H4 (cell line): Measurements from ENCODE around the gene SCCPDH. TPM values are rescaled to one million over a fixed set of nuclear protein-coding genes. Genes with fewer than 3 reads are reported as not detected.
A peak's percentile ranks its signal among the peaks of the same experiment; 100 is the strongest.

Experiments
- DNase-seq: peaks from one replicate; pipeline ENCODE4 v3.0.0-alpha.2; 2015; ENCODE audit warnings: low spot score
- total RNA-seq: library from RNA; depleted of rRNA; stranded (reverse); fragments of >200 nt; shearing (Covaris generic); gene quantifications from 2 replicates; pipeline ENCODE4 v1.2.3, GENCODE V29; 2014

Gene SCCPDH
- total RNA-seq, 1 experiment from 2014 or later: 36.1 TPM

DNA sequence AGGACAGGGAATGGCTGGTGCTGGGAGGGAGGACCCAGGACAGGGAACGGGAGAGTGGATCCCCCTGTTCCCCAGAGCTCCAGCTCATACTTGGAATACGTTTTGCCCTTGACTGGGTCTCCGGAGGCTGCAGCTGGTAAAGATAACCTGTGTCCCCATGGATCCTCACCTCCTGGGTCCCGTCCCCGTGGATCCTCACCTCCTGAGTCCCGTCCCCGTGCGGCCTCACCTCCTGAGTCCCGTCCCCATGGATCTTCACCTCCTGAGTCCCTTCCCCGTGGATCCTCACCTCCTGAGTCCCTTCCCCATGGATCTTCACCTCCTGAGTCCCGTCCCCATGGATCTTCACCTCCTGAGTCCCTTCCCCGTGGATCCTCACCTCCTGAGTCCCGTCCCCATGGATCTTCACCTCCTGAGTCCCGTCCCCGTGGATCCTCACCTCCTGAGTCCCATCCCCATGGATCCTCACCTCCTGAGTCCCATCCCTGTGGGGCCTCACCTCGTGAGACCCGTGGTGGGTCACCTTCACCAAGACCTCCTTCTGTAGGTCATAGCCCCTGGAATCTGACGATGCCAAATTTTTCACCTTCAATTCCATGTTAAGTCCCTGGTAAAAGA, 61.4 kb downstream of the SCCPDH start:
- DNase-seq: no peak

GRCh38 chr1:246786606-246787238, 62.5 kb downstream of the SCCPDH start:
- no peak for DNase-seq

DNA sequence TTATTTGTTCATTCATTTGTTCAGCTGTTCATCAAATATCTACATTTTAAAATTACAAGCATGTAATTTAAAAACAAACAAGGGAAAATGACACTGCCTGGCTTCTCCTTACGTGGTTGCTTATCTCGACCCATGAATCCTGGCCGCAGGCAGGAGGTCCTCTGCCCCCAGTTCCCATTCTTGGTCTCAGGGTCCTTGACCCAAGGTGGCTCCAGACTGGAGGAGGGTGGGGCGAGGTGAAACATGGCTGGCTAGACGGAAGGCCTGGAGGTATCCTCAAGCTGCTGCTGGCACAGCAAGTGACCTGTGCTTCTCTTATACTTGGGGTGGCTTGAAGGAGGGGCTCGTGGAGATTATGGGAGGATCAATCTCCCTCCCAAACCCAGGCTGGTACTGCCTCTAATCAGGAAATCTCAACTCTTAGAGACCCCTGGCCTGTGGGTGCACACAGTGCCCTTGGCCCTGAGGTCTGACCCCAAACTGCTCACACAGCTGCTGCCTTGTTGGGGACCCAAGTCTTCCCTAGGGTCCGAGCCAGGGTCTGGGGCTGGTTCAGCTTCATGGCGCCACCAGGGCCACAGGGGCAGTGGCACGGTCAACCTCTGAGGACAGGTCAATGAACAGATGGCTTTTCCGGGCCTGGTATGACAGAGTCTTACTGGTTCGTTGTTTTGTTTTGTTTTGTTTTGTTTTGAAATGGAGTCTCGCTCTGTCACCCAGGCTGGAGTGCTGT, 63.7 kb downstream of the SCCPDH start:
- DNase-seq: no peak

DNA sequence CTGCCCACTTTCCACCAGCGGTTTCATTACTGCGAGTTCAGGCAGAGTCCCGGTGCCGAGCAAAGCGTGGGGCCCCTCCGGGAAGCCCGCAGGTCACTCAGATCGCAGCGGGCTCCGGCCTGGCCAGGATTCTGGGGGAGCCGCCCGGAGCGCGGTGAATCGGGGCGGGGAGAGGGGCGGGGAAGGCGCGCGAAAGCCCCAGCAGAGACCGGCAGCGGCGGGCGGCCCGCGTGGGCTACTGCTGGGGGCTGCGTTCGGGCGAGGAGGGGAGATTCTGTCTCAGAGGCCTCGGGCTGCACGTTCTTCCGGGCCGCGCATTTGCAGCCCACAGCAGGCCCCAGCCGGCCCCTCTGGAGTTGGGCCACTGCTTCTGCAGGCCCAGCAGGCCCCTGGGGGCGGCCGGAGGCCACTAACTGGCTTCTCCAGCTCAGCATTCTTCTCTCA, 64.7 kb downstream of the SCCPDH start:
- no peak for DNase-seq

DNA sequence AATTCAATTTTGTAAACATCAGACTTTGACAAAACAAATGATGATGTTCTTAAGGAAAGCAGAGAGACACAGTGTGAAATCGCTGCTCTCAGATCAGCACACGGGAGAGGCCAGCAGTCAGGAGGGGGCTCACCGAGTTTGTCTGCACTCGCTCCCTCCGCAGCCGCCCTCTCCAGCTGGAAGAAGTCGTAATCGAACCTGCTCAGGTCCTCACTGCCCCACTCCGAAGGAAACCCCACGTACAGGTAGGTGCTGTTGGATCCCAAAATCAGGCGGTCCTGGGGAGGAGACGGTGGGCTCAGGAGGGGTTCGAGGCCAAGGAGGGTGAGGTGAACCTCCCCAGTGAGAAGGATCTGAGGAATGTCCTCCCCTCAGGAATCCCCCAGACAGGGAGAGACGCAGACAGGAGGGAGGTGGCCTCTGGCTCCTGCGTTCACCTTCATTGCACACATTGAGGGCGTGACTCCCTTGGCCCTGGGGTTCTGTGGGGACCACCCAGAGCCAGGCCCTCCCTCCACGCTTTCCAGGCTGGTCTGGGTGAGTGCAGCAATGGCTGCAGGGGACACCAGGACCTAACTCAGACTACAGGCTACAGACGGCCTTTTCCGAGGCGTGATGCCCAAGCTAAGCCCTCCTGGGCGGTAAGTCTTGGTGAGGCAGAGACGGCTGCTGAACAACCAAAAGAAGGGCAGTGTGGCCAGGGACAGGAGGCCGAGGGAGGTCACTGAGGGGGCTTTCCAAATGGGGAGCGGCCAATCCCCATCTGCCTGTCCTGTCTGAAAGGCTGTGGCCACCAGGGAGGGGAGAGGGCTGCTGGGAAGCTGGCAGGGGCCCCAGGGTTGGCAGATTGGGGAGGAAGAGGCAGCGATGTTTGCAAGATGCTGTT, 65.5 kb downstream of the SCCPDH start:
- DNase-seq: no peak

DNA sequence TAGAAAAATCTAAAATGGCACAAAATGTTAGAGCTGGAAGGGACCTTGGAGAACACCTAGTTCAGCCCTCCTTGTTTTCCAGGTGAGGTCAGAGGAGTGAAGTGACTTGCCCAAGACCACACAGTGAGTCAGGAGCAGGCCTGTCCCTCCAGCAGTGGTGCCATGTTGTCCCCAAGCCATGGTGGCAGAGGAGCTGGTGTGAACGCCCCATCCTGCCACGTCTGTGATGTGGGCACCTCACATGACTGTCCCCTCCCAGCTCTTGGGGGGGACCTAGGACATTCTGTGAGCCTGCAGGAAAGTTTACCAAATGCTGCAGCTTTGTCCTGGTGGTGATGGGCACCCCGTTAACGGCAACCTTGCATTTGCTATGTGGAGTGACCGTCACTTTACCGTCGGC, 66.2 kb downstream of the SCCPDH start:
- DNase-seq: no peak

DNA sequence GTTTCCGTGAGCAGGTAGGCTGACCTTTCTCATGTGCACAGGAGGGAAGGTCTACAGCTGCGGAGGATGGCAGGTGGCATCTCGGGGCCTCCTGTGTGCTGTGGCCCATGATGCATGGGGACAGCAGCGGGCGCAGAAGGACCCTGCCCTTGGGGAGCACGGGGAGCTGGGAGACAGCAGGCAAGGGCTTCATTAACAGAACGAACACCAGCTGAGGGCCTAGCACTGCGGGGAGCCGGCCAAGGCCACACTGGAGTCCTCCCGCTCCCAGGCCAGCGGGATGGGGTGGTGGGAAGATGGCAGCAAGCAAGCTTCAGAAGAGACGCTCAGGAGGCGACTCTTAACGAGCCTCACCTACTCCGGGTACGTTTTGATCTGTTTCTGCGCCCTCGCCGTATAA, 66.6 kb downstream of the SCCPDH start:
- no peak for DNase-seq

GRCh38 chr1:246791303-246791918, 67.2 kb downstream of the SCCPDH start:
- DNase-seq: no peak

DNA sequence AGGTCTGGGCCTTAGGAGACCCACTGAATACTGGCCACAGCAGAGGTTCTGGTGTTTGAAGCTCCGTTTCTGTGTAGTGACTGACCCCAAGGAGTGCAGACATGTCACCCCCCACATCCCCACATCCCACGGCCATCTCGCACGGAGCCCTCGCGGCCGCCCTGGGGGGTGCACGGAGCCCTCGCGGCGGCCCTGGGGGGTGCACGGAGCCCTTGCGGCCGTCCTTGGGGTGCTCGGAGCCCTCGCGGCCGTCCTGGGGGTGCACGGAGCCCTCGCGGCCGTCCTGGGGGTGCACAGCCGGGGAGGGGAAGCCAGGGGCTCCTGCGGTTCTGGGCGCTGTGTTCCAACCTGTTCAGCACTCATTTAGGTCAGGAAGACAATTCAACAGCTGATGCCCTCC, 68.4 kb downstream of the SCCPDH start:
- no peak for DNase-seq

- DNase-seq: no peak
Measured at GRCh38 chr1:246793356-246793896, 69.2 kb downstream of the SCCPDH start.

- no peak for DNase-seq
Measured at GRCh38 chr1:246794048-246794827, 70.0 kb downstream of the SCCPDH start.

DNA sequence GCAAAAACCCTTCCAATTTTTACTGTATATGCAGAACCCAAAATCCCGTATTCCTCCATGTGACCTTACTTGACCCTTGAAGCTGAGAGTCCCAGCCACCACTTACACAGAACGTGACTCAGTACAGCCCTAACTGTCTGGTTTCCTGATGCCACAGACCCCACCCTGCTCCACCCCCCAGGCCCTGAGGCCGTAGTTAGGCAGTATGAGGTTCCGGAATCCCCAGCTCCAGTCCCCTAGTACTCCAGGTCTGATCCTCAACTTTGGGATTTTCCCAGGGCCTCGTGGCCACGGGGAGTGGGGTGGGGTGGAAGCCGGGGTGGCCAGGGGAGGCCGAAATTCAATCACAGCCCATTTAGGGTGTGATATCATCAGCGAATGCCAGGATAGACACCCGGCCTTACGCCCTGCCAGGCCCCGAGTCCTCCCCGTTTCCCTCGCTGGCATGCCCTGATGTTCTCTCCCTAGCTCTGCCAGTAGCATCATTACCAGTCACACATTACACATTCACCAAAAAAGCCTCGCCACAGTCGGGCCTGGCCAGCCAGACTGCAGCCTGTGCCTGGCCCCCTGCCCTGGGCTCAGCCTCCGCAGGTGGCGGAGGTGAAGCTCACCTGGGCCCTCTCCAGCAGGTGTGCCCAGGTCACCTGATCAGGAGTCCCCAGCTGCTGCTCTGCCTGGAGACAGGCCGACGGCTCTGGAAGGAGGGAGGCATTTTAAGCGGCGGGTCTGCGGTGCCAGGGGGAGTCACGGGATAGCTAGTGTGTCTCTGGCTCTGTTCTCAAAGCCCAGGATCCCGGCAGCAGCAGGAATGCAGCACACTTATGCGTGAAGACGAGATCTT, 70.8 kb downstream of the SCCPDH start:
- DNase-seq: peak; percentile 34

- DNase-seq: no peak
Measured at GRCh38 chr1:246795906-246796694, 71.9 kb downstream of the SCCPDH start.

GRCh38 chr1:246797157-246797556, 72.9 kb downstream of the SCCPDH start:
- no peak for DNase-seq

DNA sequence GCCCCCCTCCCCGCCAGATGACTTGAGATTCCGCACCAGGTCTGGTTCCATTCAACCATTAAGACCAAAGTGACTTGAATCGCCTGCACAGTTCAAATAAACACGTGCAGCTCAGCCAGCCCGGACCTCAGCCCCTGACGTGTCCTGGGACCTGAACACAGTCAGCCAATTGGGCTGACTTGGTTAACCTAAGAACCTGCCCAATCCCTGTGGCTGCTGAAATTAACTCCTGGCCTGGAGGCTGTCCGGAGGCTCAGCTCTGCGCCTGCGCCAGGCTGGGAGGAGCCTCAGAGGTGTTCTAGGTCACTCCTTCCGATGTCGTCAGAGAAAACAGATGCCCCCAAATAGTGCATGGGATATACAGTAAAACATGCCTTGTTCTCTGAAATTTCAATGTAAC, 73.4 kb downstream of the SCCPDH start:
- no peak for DNase-seq

DNA sequence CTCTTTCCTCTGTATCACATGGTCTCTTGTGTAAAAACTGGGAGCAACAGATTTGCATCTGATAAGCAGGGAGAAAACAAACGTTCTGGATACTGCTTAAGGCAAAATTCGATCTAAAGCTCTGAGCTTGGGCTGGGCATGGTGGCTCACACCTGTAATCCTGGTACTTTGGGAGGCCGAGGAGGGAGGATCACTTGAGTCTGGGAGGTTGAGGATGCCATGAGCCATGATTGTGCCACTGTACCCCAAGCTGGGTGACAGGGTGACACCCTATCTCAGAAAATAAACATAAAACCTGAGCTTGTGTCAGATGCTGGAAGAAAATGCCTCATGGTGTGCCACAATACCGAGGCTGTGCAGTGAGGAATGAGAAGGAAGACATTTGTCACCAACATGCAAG, 73.9 kb downstream of the SCCPDH start:
- DNase-seq: no peak

GRCh38 chr1:246798606-246799496, 74.6 kb downstream of the SCCPDH start:
- no peak for DNase-seq

GRCh38 chr1:246800356-246800755, 76.1 kb downstream of the SCCPDH start:
- DNase-seq: no peak
